Measurements from ENCODE around the gene ALDH1L2. TPM values are rescaled to one million over a fixed set of nuclear protein-coding genes. Genes with fewer than 3 reads are reported as not detected.

ALDH1L2 gene
- total and polyA plus RNA-seq, 9 of the 15 experiments (the other 6 are each of a cell fraction or from before 2014, with no cell fraction given) = 1.1 to 9.9 (median 3.8) TPM

- ATAC-seq = no peak
- intact Hi-C loops (cut with micrococcal nuclease) = no loop called here
- CTCF ChIA-PET (ENCODE audit: low intra/inter-chr PET ratio) = no interaction called here
These were observed 63.9 kb downstream of the ALDH1L2 start for GRCh38 chr12:105020241-105020962.

More at GRCh38 chr12:105020241-105020962, 63.9 kb downstream of the ALDH1L2 start:
- Histone ChIP-seq H3K9ac (ENCODE audit: insufficient read depth in 1 of 2, low read depth in 2 of 2, low read length in 2 of 2) (no peak overlapping the region), H3K79me2 (ENCODE audit: control insufficient read depth, insufficient read depth, low read length) (no peaks in the 10 kb centered on the region), H3K27me3 (ENCODE audit: control insufficient read depth in 2 of 2, insufficient read depth in 2 of 2, low read length in 2 of 2) (no peaks in the 10 kb centered on the region), H3K27ac (ENCODE audit: extremely low read depth, low read depth, low read length) (no peak overlapping the region), H3K9me3 (replicated peaks; ENCODE audit: control insufficient read depth, insufficient read depth, low read depth, low read length) (no peaks in the 10 kb centered on the region), H2AFZ (ENCODE audit: low read depth, low read length) (no peak overlapping the region), H3K4me1 (replicated peaks in 1 of 2; ENCODE audit: control insufficient read depth in 2 of 2, insufficient read depth in 2 of 2, low read length in 2 of 2) (no peaks in the 10 kb centered on the region), H3K4me3 (no peak overlapping the region), H4K20me1 (replicated peaks; ENCODE audit: control insufficient read depth, insufficient read depth, low read length) (no peaks in the 10 kb centered on the region), H3K4me2 (ENCODE audit: insufficient read depth, low read length) (no peak overlapping the region), H3K9me1 (ENCODE audit: control insufficient read depth, insufficient read depth, low read length) (no peaks in the 10 kb centered on the region), H3K36me3 (ENCODE audit: control insufficient read depth, insufficient read depth, low read length) (peaks cover 10% of the 10 kb centered on the region)
- 92% methylated on average over 3 of the region's 3 CpGs for WGBS (ENCODE audit: insufficient coverage, low coverage, missing lambda C conversion rate)
- BruUV-seq (replicated peaks) = no TSS peak
- FAIRE-seq (no peak), DNase-seq (ENCODE audit: extremely low read depth in 1 of 4, low spot score in 3 of 4) (no peak)
- POLR2A ChIA-PET = no interaction called here
- TF ChIP-seq TFAP4 (CRISPR knock-in tag; IDR thresholded peaks at IDR 0.05; ENCODE audit: borderline replicate concordance) (no peak), TCF3 (CRISPR knock-in tag; IDR thresholded peaks at IDR 0.05) (no peak), SRSF3 (IDR thresholded peaks at IDR 0.05; ENCODE audit: insufficient read depth, low read length) (no peak), FOXP4 (CRISPR knock-in tag; IDR thresholded peaks at IDR 0.05; ENCODE audit: borderline replicate concordance) (no peak), XRCC3 (IDR thresholded peaks at IDR 0.05) (no peak), ZBTB43 (CRISPR knock-in tag; IDR thresholded peaks at IDR 0.05) (no peak), UBTF (IDR thresholded peaks at IDR 0.05; ENCODE audit: borderline replicate concordance in 1 of 2, low read depth in 2 of 2, low read length in 2 of 2) (no peak), XRCC4 (IDR thresholded peaks at IDR 0.05; ENCODE audit: extremely low read depth, insufficient read depth, insufficient read length) (no peak), CAMTA2 (CRISPR knock-in tag; conservative IDR thresholded peaks at IDR 0.05) (no peak), MTA3 (IDR thresholded peaks at IDR 0.05; ENCODE audit: borderline replicate concordance) (no peak), MCM5 (IDR thresholded peaks at IDR 0.05; ENCODE audit: low read depth) (no peak), ZNF184 (CRISPR knock-in tag; IDR thresholded peaks at IDR 0.05) (no peak)
- in situ Hi-C loops (cut with MboI) = no loop called here

Measured in K562 (cell line).